ENCODE measurements around the gene NOP56.

The NOP56 gene

DNA sequence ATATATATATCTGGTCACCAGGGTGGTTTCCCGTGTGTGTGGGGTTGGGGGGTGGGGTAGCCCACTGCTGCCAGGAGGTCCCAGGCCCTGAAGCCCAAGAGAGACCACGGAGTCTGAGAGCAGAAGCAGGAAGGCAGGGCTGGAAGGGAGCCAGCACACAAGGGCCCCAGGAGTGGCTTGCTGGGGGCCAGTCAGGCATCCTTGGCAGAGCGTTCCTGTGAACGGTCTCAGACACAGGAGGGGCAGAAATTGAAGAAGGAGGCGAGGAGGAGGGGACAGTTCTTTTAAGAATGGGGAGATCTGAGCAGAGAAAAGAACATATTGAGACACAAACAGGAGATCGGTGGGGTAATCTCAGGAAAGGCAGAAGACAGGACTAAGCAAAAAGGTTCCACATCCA is 38.3 kb downstream of the NOP56 start:
- no peak overlapping the region for H3K4me3 ChIP-seq (ENCODE audit: low read depth, low read length)
- DNase-seq, result no peak
- no peaks in the 10 kb centered on the region for H3K27me3 ChIP-seq (ENCODE audit: insufficient read depth, low read depth, severe bottlenecking)
- no peaks in the 10 kb centered on the region for H3K36me3 ChIP-seq
- TF ChIP-seq, protein P1, sequence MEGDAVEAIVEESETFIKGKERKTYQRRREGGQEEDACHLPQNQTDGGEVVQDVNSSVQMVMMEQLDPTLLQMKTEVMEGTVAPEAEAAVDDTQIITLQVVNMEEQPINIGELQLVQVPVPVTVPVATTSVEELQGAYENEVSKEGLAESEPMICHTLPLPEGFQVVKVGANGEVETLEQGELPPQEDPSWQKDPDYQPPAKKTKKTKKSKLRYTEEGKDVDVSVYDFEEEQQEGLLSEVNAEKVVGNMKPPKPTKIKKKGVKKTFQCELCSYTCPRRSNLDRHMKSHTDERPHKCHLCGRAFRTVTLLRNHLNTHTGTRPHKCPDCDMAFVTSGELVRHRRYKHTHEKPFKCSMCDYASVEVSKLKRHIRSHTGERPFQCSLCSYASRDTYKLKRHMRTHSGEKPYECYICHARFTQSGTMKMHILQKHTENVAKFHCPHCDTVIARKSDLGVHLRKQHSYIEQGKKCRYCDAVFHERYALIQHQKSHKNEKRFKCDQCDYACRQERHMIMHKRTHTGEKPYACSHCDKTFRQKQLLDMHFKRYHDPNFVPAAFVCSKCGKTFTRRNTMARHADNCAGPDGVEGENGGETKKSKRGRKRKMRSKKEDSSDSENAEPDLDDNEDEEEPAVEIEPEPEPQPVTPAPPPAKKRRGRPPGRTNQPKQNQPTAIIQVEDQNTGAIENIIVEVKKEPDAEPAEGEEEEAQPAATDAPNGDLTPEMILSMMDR (IDR thresholded peaks at IDR 0.05; ENCODE audit: low read depth, low read length), result no peak
- no peak overlapping the region for H3K27ac ChIP-seq
- H3K9me3 ChIP-seq (ENCODE audit: severe bottlenecking), result no peaks in the 10 kb centered on the region

DNA sequence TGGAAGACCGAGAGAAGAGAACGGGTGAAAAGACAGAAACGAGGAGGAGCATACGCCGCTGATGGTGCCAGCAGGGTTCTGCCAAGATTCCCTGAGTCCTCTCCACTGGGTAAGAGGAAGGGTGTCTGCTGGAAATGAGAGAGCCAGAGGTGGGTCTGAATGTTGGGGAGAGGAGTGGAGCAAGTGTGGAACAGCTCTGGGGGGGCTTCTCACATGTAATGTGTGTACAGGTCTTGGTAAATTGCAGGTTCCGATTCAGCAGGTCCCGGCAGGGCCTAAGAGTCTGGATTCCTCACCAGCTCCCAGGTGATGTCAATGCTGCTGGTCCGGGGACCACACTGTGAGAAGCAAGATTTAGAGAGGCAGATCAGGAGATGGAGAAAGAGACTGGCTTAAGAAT is 38.7 kb downstream of the NOP56 start:
- Histone ChIP-seq H3K9me3 (ENCODE audit: severe bottlenecking) (no peaks in the 10 kb centered on the region), H3K27me3 (ENCODE audit: insufficient read depth, low read depth, severe bottlenecking) (no peaks in the 10 kb centered on the region), H3K4me3 (ENCODE audit: low read depth, low read length) (no peak overlapping the region), H3K27ac (no peak overlapping the region), H3K36me3 (no peaks in the 10 kb centered on the region; the same call in 1 of the 2 replicates)
- TF ChIP-seq, protein P1 (IDR thresholded peaks at IDR 0.05; ENCODE audit: low read depth, low read length), result no peak
- DNase-seq, result no peak

DNA sequence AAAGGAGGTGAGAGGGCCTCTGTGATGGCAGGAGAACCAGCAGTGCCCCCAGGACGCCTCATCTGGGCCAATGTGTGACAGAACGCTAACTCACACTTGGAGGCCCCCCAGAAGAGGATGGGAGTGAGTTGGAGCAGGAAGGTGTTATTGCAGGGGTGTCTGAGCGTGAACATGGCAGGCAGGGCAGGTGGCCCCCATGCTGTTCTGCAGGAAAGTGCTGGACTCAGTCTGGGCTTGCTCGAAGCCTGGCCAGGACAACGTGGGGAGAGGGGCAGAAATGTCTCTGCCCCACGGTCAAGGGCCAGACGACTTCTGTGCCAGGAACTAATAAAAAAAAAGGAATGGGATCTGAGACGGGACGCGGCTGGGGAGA is 39.2 kb downstream of the NOP56 start:
- peak overlapping the region; percentile 47 for H3K4me3 ChIP-seq (ENCODE audit: low read depth, low read length)
- TF ChIP-seq, protein P1 (IDR thresholded peaks at IDR 0.05; ENCODE audit: low read depth, low read length), result no peak
- no peaks in the 10 kb centered on the region; the same call in 1 of the 2 replicates for H3K36me3 ChIP-seq
- H3K9me3 ChIP-seq (ENCODE audit: severe bottlenecking), result no peaks in the 10 kb centered on the region
- no peak for DNase-seq
- H3K27ac ChIP-seq, result no peak overlapping the region
- no peaks in the 10 kb centered on the region for H3K27me3 ChIP-seq (ENCODE audit: insufficient read depth, low read depth, severe bottlenecking)

DNA sequence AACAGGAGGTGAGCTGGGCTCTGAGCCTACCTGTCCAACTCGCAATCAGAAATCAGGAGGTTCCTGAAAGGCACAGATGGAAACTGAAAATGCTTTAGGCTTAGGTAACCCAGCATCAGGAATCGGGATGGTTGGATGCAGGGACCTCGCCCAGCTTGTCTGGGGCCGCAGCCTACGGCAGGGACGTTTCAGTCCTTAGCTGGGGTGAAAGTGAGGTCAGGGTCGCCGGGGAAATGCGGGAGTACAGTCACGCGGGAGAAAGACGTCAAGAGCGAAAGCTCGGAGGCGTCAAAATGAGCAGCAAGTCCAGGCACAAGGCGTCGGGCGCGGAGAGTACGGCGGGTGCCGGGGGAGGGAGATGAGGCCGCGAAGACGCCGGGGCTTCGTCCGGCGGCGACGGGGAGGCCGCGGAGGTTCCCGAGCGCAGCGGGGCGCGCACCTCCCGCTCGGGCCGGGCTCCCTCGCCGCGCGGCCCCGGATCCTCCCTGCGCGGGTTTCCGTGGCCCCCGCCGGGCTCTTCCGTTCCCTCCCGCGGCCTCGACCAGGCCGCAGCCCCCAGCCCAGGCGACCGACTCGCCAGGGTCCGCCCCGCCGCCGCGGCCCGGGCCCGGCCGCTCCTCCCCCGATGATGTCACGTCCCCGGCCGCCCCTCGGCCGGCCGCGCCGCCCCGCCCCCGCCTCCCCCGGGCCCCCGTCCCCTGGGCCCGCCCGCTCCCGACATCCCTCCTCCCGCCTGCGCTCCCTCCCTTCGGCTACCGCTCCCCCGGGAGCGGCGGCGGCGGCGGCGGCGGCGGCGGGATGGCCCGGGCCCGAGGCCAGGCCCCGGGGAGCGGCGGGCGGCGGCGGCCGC is 39.8 kb downstream of the NOP56 start, which contains the start of gene EBF4:
Gene EBF4, plus strand, starts transcription at position 745 of the 850 bp plus-strand sequence. CDS start 866 bp downstream, outside the sequence.
- TF ChIP-seq, protein P1 (IDR thresholded peaks at IDR 0.05; ENCODE audit: low read depth, low read length), result no peak
- Histone ChIP-seq H3K27me3 (ENCODE audit: insufficient read depth, low read depth, severe bottlenecking) (no peaks in the 10 kb centered on the region), H3K9me3 (ENCODE audit: severe bottlenecking) (no peaks in the 10 kb centered on the region), H3K36me3 (no peaks in the 10 kb centered on the region; the same call in 1 of the 2 replicates), H3K4me3 (ENCODE audit: low read depth, low read length) (peak within 1 kb of the TSS; percentile 59), H3K27ac (peak within 1 kb of the TSS; percentile 64)
- peak; percentile 75 for DNase-seq

DNA sequence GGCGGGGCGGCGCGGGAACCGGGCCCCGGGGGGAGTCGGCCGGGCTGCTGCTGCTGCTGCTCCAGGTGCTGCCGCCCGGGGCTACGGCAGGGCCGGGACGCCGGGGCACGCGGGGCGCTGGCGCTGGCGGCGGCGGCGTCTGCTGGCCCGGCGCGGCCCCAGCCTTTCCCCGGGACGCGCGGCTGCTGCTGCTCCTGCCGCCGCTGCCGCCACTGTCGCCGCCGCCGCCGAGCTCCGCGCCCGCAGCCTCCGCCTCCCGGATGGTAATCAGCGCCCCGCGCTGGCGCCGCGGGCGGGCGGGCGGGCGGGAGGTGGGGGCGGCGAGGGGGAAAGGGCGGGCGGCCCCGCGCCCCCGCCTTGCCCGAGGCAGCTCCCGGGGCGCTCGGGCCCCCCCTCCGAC is 40.5 kb downstream of the NOP56 start:
- Histone ChIP-seq H3K4me3 (ENCODE audit: low read depth, low read length) (no peak overlapping the region; the same call in 1 of the 2 replicates), H3K36me3 (no peaks in the 10 kb centered on the region; the same call in 1 of the 2 replicates), H3K27ac (no peak overlapping the region), H3K9me3 (ENCODE audit: severe bottlenecking) (no peaks in the 10 kb centered on the region), H3K27me3 (ENCODE audit: insufficient read depth, low read depth, severe bottlenecking) (no peaks in the 10 kb centered on the region)
- DNase-seq, result no peak
- TF ChIP-seq, protein P1 (IDR thresholded peaks at IDR 0.05; ENCODE audit: low read depth, low read length), result no peak
